ENCODE results near the gene ATG101. TPM values are rescaled to one million over a fixed set of nuclear protein-coding genes. Genes with fewer than 3 reads are reported as not detected.

Gene ATG101
- total and polyA plus RNA-seq, 2 of the 13 experiments (the other 11 are each of a cell fraction or from before 2014, with no cell fraction given), result 58.2 to 67.7 TPM

- TF ChIP-seq ATF5 (CRISPR knock-in tag; IDR thresholded peaks at IDR 0.05; ENCODE audit: low read depth) (no peak), GABPB1 (CRISPR knock-in tag; IDR thresholded peaks at IDR 0.05) (peak; percentile 36; the same call in 1 of the 2 replicates), SRSF1 (optimal IDR thresholded peaks at IDR 0.05; ENCODE audit: low read depth, low read length) (no peak), ZNF235 (CRISPR knock-in tag; IDR thresholded peaks at IDR 0.05; ENCODE audit: borderline replicate concordance) (no peak), WIZ (CRISPR knock-in tag; IDR thresholded peaks at IDR 0.05) (no peak), ZBTB20 (CRISPR knock-in tag; IDR thresholded peaks at IDR 0.05; ENCODE audit: borderline replicate concordance, low read depth) (peak; percentile 38; the same call in 1 of the 2 replicates), ZNF121 (CRISPR knock-in tag; IDR thresholded peaks at IDR 0.05) (0 out of 2 replicates have a peak, but pooled peaks have one; percentile 13), NFYB (CRISPR knock-in tag; IDR thresholded peaks at IDR 0.05) (no peak), CREM (IDR thresholded peaks at IDR 0.05) (peak; percentile 43; the same call in 1 of the 2 replicates), CREM (CRISPR knock-in tag; IDR thresholded peaks at IDR 0.05) (no peak), SCMH1 (CRISPR knock-in tag; IDR thresholded peaks at IDR 0.05; ENCODE audit: borderline replicate concordance) (no peak), SALL2 (CRISPR knock-in tag; IDR thresholded peaks at IDR 0.05) (peak; percentile 1; the same call in 1 of the 2 replicates), RBM22 (optimal IDR thresholded peaks at IDR 0.05; ENCODE audit: low read length) (no peak), ZMYM3 (CRISPR knock-in tag; IDR thresholded peaks at IDR 0.05) (0 out of 2 replicates have a peak, but pooled peaks have one; percentile 5), NFAT5 (CRISPR knock-in tag; IDR thresholded peaks at IDR 0.05) (no peak; the same call in 1 of the 2 replicates), CREB3 (CRISPR knock-in tag; IDR thresholded peaks at IDR 0.05) (no peak), ADNP (CRISPR knock-in tag; IDR thresholded peaks at IDR 0.05) (no peak), CC2D1A (CRISPR knock-in tag; IDR thresholded peaks at IDR 0.05) (no peak), ZNF343 (CRISPR knock-in tag; IDR thresholded peaks at IDR 0.05) (no peak; the same call in 1 of the 2 replicates), ZBTB46 (CRISPR knock-in tag; IDR thresholded peaks at IDR 0.05; ENCODE audit: borderline replicate concordance) (0 out of 2 replicates have a peak, but pooled peaks have one; percentile 39)
Measured at GRCh38 chr12:52119398-52120254, 49.8 kb downstream of the ATG101 start (continued).

Data from HepG2 (cell line).